PC-3 (cell line): ENCODE data around the gene NLE1. TPM values are rescaled to one million over a fixed set of nuclear protein-coding genes. Genes with fewer than 3 reads are reported as not detected.

Source experiments
- ATAC-seq: fragments of 200-7000 bp; cut with Tn5 transposase; 2 replicates; pipeline ENCODE4 v1.9.1; 2020; ENCODE audit warnings: mild to moderate bottlenecking, moderate library complexity
- BruUV-seq: library from RNA; stranded (reverse); fragments of 400-500 nt; replicated peaks from 2 replicates; lab custom pipeline; 2021; lab: Mats Ljungman, UMichigan
- CTCF ChIA-PET: fragments of 300-600 bp; sonication (Branson Sonifier 250); formaldehyde crosslinking; loops from one replicate; lab custom pipeline; 2022; ENCODE audit warnings: antibody characterized with exemption; lab: Charles Lee
- POLR2A ChIA-PET: fragments of 300-600 bp; sonication (Branson Sonifier 250); formaldehyde crosslinking; loops from one replicate; lab custom pipeline; 2022; ENCODE audit warnings: antibody characterized with exemption; ENCODE audit not compliant: unreplicated experiment; lab: Charles Lee
- DNase-seq: peaks from one replicate; pipeline ENCODE4 v3.0.0-alpha.2; 2015
- H2AFZ ChIP-seq: fragments of 300-600 bp; sonication (generic); 2 replicates; pipeline ENCODE4 v1.6.0; 2016; ENCODE audit warnings: antibody characterized with exemption, low read length
- H3F3A ChIP-seq: fragments of 300-600 bp; sonication (generic); one replicate; pipeline ENCODE4 v1.6.0; 2017; ENCODE audit warnings: antibody characterized with exemption, low read length, control low read depth, mild to moderate bottlenecking; ENCODE audit not compliant: unreplicated experiment
- H3K27ac ChIP-seq: fragments of 300-600 bp; sonication (generic); 2 replicates; pipeline ENCODE4 v1.5.1; 2016; ENCODE audit warnings: mild to moderate bottlenecking, low read length
- H3K27me3 ChIP-seq: fragments of 300-600 bp; sonication (generic); 2 replicates; pipeline ENCODE4 v1.6.1; 2016; ENCODE audit warnings: low read length, mixed read lengths
- H3K36me3 ChIP-seq: fragments of 300-600 bp; sonication (generic); 2 replicates; pipeline ENCODE4 v1.6.1; 2016; ENCODE audit warnings: low read depth, mixed run types, low read length, mixed read lengths
- H3K4me1 ChIP-seq: fragments of 300-600 bp; sonication (generic); 2 replicates; pipeline ENCODE4 v1.5.1; 2016; ENCODE audit warnings: low read length; ENCODE audit not compliant: insufficient read depth
- H3K4me2 ChIP-seq: fragments of 300-600 bp; sonication (generic); 2 replicates; pipeline ENCODE4 v1.6.0; 2016; ENCODE audit warnings: low read length
- H3K4me3 ChIP-seq: fragments of 300-600 bp; sonication (generic); 2 replicates; pipeline ENCODE4 v1.5.1; 2016; ENCODE audit warnings: mild to moderate bottlenecking, low read length, mixed read lengths
- H3K79me2 ChIP-seq: fragments of 300-600 bp; sonication (generic); 2 replicates; pipeline ENCODE4 v1.6.1; 2017; ENCODE audit warnings: low read length, mixed read lengths
- H3K9ac ChIP-seq: fragments of 300-600 bp; sonication (generic); 2 replicates; pipeline ENCODE4 v1.6.0; 2016; ENCODE audit warnings: mild to moderate bottlenecking, low read length
- H3K9me2 ChIP-seq: fragments of 300-600 bp; sonication (generic); replicated peaks from 2 replicates; pipeline ENCODE4 v1.6.1; 2016; ENCODE audit warnings: mixed run types, low read length, mixed read lengths
- H3K9me3 ChIP-seq: fragments of 300-600 bp; sonication (generic); 2 replicates; pipeline ENCODE4 v1.6.1; 2016; ENCODE audit warnings: low read length, mixed read lengths
- H4K20me1 ChIP-seq: fragments of 300-600 bp; sonication (generic); 2 replicates; pipeline ENCODE4 v1.6.1; 2016; ENCODE audit warnings: low read length, mixed read lengths
- EZH2 ChIP-seq: fragments of 300-600 bp; sonication (generic); IDR thresholded peaks from one replicate; pipeline ENCODE4 v1.6.1; 2017; ENCODE audit warnings: antibody characterized with exemption, mild to moderate bottlenecking, low read length; ENCODE audit not compliant: unreplicated experiment
- EZH2phosphoT487 ChIP-seq: fragments of 300-600 bp; sonication (generic); IDR thresholded peaks from 2 replicates; pipeline ENCODE4 v1.6.1; 2018; ENCODE audit warnings: mild to moderate bottlenecking, antibody characterized with exemption, low read length, borderline replicate concordance
- intact Hi-C: fragments of 100-400 bp; cut with micrococcal nuclease; formaldehyde crosslinking; loops from 2 replicates; pipeline ENCODE4 v1.9.0; 2023
- total RNA-seq: library from RNA; depleted of rRNA; stranded (reverse); fragments of >200 nt; gene quantifications from 2 replicates; pipeline ENCODE4 v1.2.3, GENCODE V29; 2014
- TF ChIP-seq, protein P1 (sequence below): fragments of 300-600 bp; sonication (generic); conservative IDR thresholded peaks from 2 replicates; pipeline ENCODE4 v1.5.1; 2017; ENCODE audit warnings: antibody characterized with exemption, low read depth, mild to moderate bottlenecking, low read length

Gene NLE1
- total RNA-seq, 1 experiment from 2014 or later = 18.6 TPM

- intact Hi-C loops = no loop called here
- Histone ChIP-seq H3K4me1 (no peaks in the 10 kb centered on the region), H3K36me3 (peaks cover 8% of the 10 kb centered on the region), H3K4me3 (no peak overlapping the region), H3K27ac (no peak overlapping the region), H2AFZ (no peak overlapping the region), H3K9me3 (no peaks in the 10 kb centered on the region), H3F3A (no peaks in the 10 kb centered on the region), H3K9ac (no peak overlapping the region), H3K4me2 (no peak overlapping the region), H3K79me2 (no peaks in the 10 kb centered on the region), H3K27me3 (no peaks in the 10 kb centered on the region), H3K9me2 (no peaks in the 10 kb centered on the region), H4K20me1 (no peaks in the 10 kb centered on the region)
- ChIA-PET POLR2A (no interaction called here), CTCF (no interaction called here)
- no peak for DNase-seq
- TSS peak; percentile 14 for BruUV-seq
- TF ChIP-seq EZH2phosphoT487 (no peak), EZH2 (no peak)
- TF ChIP-seq, protein P1, sequence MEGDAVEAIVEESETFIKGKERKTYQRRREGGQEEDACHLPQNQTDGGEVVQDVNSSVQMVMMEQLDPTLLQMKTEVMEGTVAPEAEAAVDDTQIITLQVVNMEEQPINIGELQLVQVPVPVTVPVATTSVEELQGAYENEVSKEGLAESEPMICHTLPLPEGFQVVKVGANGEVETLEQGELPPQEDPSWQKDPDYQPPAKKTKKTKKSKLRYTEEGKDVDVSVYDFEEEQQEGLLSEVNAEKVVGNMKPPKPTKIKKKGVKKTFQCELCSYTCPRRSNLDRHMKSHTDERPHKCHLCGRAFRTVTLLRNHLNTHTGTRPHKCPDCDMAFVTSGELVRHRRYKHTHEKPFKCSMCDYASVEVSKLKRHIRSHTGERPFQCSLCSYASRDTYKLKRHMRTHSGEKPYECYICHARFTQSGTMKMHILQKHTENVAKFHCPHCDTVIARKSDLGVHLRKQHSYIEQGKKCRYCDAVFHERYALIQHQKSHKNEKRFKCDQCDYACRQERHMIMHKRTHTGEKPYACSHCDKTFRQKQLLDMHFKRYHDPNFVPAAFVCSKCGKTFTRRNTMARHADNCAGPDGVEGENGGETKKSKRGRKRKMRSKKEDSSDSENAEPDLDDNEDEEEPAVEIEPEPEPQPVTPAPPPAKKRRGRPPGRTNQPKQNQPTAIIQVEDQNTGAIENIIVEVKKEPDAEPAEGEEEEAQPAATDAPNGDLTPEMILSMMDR = no peak
- no peak for ATAC-seq
These were observed 12.7 kb downstream of the NLE1 start for GRCh38 chr17:35129154-35129972.

GRCh38 chr17:35127751-35128514, 14.2 kb downstream of the NLE1 start:
- Histone ChIP-seq H3F3A (no peaks in the 10 kb centered on the region), H3K9me2 (no peaks in the 10 kb centered on the region), H2AFZ (no peak overlapping the region), H3K27me3 (no peaks in the 10 kb centered on the region), H3K79me2 (no peaks in the 10 kb centered on the region), H3K4me1 (no peaks in the 10 kb centered on the region), H3K27ac (no peak overlapping the region), H3K9ac (no peak overlapping the region), H4K20me1 (no peaks in the 10 kb centered on the region), H3K36me3 (peaks cover 5% of the 10 kb centered on the region), H3K9me3 (no peaks in the 10 kb centered on the region), H3K4me2 (no peak overlapping the region), H3K4me3 (no peak overlapping the region)
- BruUV-seq = no TSS peak
- ChIA-PET CTCF (no interaction called here), POLR2A (no interaction called here)
- no peak for ATAC-seq
- intact Hi-C loops = no loop called here
- TF ChIP-seq, protein P1 = no peak
- TF ChIP-seq EZH2phosphoT487 = no peak
- TF ChIP-seq EZH2 = no peak
- DNase-seq = no peak
